Muscle layer of colon (tissue), 2 donors: ENCODE measurements around the gene ST7L.

Source experiments
- H3K27ac ChIP-seq: one replicate; pipeline ENCODE4 v1.7.0; 2013; ENCODE audit warnings: low read depth, mild to moderate bottlenecking, low read length, moderate library complexity
- H3K27me3 ChIP-seq, 2 donors: one replicate each; pipeline ENCODE4 v1.7.0; 2013; ENCODE audit warnings: low read length in 2 of 2, mild to moderate bottlenecking in 2 of 2; ENCODE audit not compliant: insufficient read depth in 2 of 2, control insufficient read depth in 1 of 2
- H3K36me3 ChIP-seq: one replicate; pipeline ENCODE4 v1.7.0; 2013; ENCODE audit warnings: mild to moderate bottlenecking, low read length; ENCODE audit not compliant: insufficient read depth
- H3K4me1 ChIP-seq: one replicate; pipeline ENCODE4 v1.7.0; 2013; ENCODE audit warnings: mild to moderate bottlenecking, low read length; ENCODE audit not compliant: insufficient read depth
- H3K4me3 ChIP-seq, 2 donors: one replicate each; pipeline ENCODE4 v1.7.0; 2013; ENCODE audit warnings: low read length in 2 of 2, low read depth in 1 of 2, mild to moderate bottlenecking in 1 of 2, moderate library complexity in 1 of 2
- H3K9ac ChIP-seq: one replicate; pipeline ENCODE4 v1.7.0; 2013; ENCODE audit warnings: low read length
- H3K9me3 ChIP-seq: one replicate; pipeline ENCODE4 v1.7.0; 2013; ENCODE audit warnings: mild to moderate bottlenecking, low read length
- donor health status: abdominal sarcoma.
- donor health status: Adenocarcinoma of cecum.

ST7L gene

GRCh38 chr1:112513112-112513870, 105.7 kb downstream of the ST7L start:
- Histone ChIP-seq H3K4me3 (no peak overlapping the region), H3K36me3 (no peaks in the 10 kb centered on the region), H3K4me1 (peaks cover 2% of the 10 kb centered on the region), H3K27me3 (peaks cover 3 to 13% of the 10 kb centered on the region in 2 donors), H3K27ac (no peak overlapping the region), H3K9me3 (no peaks in the 10 kb centered on the region), H3K9ac (no peak overlapping the region)

GRCh38 chr1:112511897-112512296, 107.0 kb downstream of the ST7L start:
- Histone ChIP-seq H3K27me3 (peaks cover 17 to 27% of the 10 kb centered on the region in 2 donors), H3K4me3 (no peak overlapping the region), H3K9me3 (no peaks in the 10 kb centered on the region), H3K4me1 (peaks cover 11% of the 10 kb centered on the region), H3K36me3 (no peaks in the 10 kb centered on the region), H3K9ac (no peak overlapping the region), H3K27ac (no peak overlapping the region)

GRCh38 chr1:112510340-112510739, 108.6 kb downstream of the ST7L start:
- H3K9ac ChIP-seq: no peak overlapping the region
- H3K4me1 ChIP-seq: peaks cover 11% of the 10 kb centered on the region
- H3K36me3 ChIP-seq: no peaks in the 10 kb centered on the region
- peaks cover 18 to 35% of the 10 kb centered on the region in 2 donors for H3K27me3 ChIP-seq
- H3K27ac ChIP-seq: no peak overlapping the region
- H3K4me3 ChIP-seq: no peak overlapping the region
- H3K9me3 ChIP-seq: no peaks in the 10 kb centered on the region

- H3K4me3 ChIP-seq: no peak overlapping the region
- H3K36me3 ChIP-seq: no peaks in the 10 kb centered on the region
- H3K9ac ChIP-seq: no peak overlapping the region
- H3K9me3 ChIP-seq: no peaks in the 10 kb centered on the region
- no peak overlapping the region for H3K27ac ChIP-seq
- H3K4me1 ChIP-seq: peaks cover 11% of the 10 kb centered on the region
- H3K27me3 ChIP-seq: peaks cover 18 to 35% of the 10 kb centered on the region in 2 donors
Measured at GRCh38 chr1:112509660-112510178, 109.2 kb downstream of the ST7L start.

- peaks cover 18 to 35% of the 10 kb centered on the region in 2 donors for H3K27me3 ChIP-seq
- H3K9ac ChIP-seq: no peak overlapping the region
- H3K4me3 ChIP-seq: peak overlapping the region; percentile 48 to 54
- H3K27ac ChIP-seq: no peak overlapping the region
- peaks cover 11% of the 10 kb centered on the region for H3K4me1 ChIP-seq
- no peaks in the 10 kb centered on the region for H3K9me3 ChIP-seq
- no peaks in the 10 kb centered on the region for H3K36me3 ChIP-seq
Measured at GRCh38 chr1:112509005-112509659, 109.8 kb downstream of the ST7L start.

GRCh38 chr1:112508278-112509004, 110.5 kb downstream of the ST7L start, which contains the start of gene WNT2B:
Gene WNT2B, plus strand, starts transcription at chr1:112508965. Its CDS starts 298 bp downstream, at chr1:112509263.
- Histone ChIP-seq H3K4me1 (peaks cover 11% of the 10 kb centered on the region), H3K9me3 (no peaks in the 10 kb centered on the region), H3K9ac (no peak within 1 kb of the TSS), H3K27ac (no peak within 1 kb of the TSS), H3K4me3 (peak within 1 kb of the TSS; percentile 48 to 54), H3K36me3 (no peaks in the 10 kb centered on the region), H3K27me3 (peaks cover 18 to 35% of the 10 kb centered on the region in 2 donors)

GRCh38 chr1:112507921-112508277, 111.0 kb downstream of the ST7L start:
- no peak overlapping the region for H3K27ac ChIP-seq
- H3K36me3 ChIP-seq: no peaks in the 10 kb centered on the region
- peaks cover 11% of the 10 kb centered on the region for H3K4me1 ChIP-seq
- no peak overlapping the region for H3K9ac ChIP-seq
- H3K9me3 ChIP-seq: no peaks in the 10 kb centered on the region
- peaks cover 18 to 39% of the 10 kb centered on the region in 2 donors for H3K27me3 ChIP-seq
- peak overlapping the region; percentile 48 to 54 for H3K4me3 ChIP-seq

GRCh38 chr1:112507336-112507735, 111.6 kb downstream of the ST7L start:
- H3K4me3 ChIP-seq: no peak overlapping the region
- H3K9ac ChIP-seq: no peak overlapping the region
- H3K36me3 ChIP-seq: no peaks in the 10 kb centered on the region
- peaks cover 11% of the 10 kb centered on the region for H3K4me1 ChIP-seq
- H3K9me3 ChIP-seq: no peaks in the 10 kb centered on the region
- H3K27ac ChIP-seq: no peak overlapping the region
- H3K27me3 ChIP-seq: peaks cover 18 to 45% of the 10 kb centered on the region in 2 donors

- H3K9ac ChIP-seq: no peak overlapping the region
- H3K9me3 ChIP-seq: no peaks in the 10 kb centered on the region
- H3K4me1 ChIP-seq: peaks cover 11% of the 10 kb centered on the region
- no peak overlapping the region for H3K4me3 ChIP-seq
- H3K27ac ChIP-seq: no peak overlapping the region
- no peaks in the 10 kb centered on the region for H3K36me3 ChIP-seq
- peaks cover 18 to 49% of the 10 kb centered on the region in 2 donors for H3K27me3 ChIP-seq
Measured at GRCh38 chr1:112506731-112507130, 112.2 kb downstream of the ST7L start.

GRCh38 chr1:112506306-112506705, 112.6 kb downstream of the ST7L start:
- Histone ChIP-seq H3K4me3 (no peak overlapping the region), H3K9ac (no peak overlapping the region), H3K9me3 (no peaks in the 10 kb centered on the region), H3K27ac (no peak overlapping the region), H3K27me3 (peaks cover 18 to 49% of the 10 kb centered on the region in 2 donors), H3K4me1 (peaks cover 16% of the 10 kb centered on the region), H3K36me3 (no peaks in the 10 kb centered on the region)

GRCh38 chr1:112505878-112506277, 113.1 kb downstream of the ST7L start:
- Histone ChIP-seq H3K36me3 (no peaks in the 10 kb centered on the region), H3K4me3 (no peak overlapping the region), H3K9me3 (no peaks in the 10 kb centered on the region), H3K27ac (no peak overlapping the region), H3K27me3 (peaks cover 18 to 49% of the 10 kb centered on the region in 2 donors), H3K9ac (no peak overlapping the region), H3K4me1 (peaks cover 17% of the 10 kb centered on the region)
